Stimulated activated CD8-positive, alpha-beta memory T cell treated with anti-CD3 and anti-CD28 coated beads, Interleukin-7, amount 100 ng/mL, for 1 hour (primary cell): ENCODE results near the gene GEMIN5.

ENCODE experiments used
- DNase-seq, 2 donors: peaks; one replicate each; pipeline ENCODE4 v3.0.0-alpha.2; 2020; ENCODE audit warnings: low read depth in 2 of 2

Gene GEMIN5

GRCh38 chr5:154850255-154851062 is 87.6 kb downstream of the GEMIN5 start, which contains the start of gene FAXDC2:
Gene FAXDC2 (minus strand): TSS chr5:154850603. CDS start chr5:154838178, 12,425 bp downstream.
- no peak for DNase-seq

- DNase-seq, result no peak
Observed at GRCh38 chr5:154849791-154850201, 88.2 kb downstream of the GEMIN5 start.

- no peak for DNase-seq
Observed at GRCh38 chr5:154849264-154849785, 88.7 kb downstream of the GEMIN5 start.

- DNase-seq, result no peak
Observed at GRCh38 chr5:154844809-154845208, 93.2 kb downstream of the GEMIN5 start.

- DNase-seq, result no peak
Observed at GRCh38 chr5:154842689-154843530, 95.1 kb downstream of the GEMIN5 start.

GRCh38 chr5:154841273-154841661 is 96.7 kb downstream of the GEMIN5 start:
- no peak for DNase-seq

GRCh38 chr5:154840435-154841272 is 97.4 kb downstream of the GEMIN5 start:
- no peak for DNase-seq
